SK-N-MC (cell line): Measurements from ENCODE around the gene DROSHA.

Experiments used
- EZH2 ChIP-seq: fragments of 200-600 bp; sonication (generic); IDR thresholded peaks from one replicate; pipeline ENCODE4 v1.6.1; 2017; ENCODE audit warnings: antibody characterized with exemption
- FOXP2 ChIP-seq: optimal IDR thresholded peaks from 2 replicates; pipeline ENCODE3; 2011; ENCODE audit warnings: mild to moderate bottlenecking, moderate library complexity; ENCODE audit not compliant: insufficient read depth; ENCODE audit errors: extremely low read length, control extremely low read depth
- POLR2AphosphoS5 ChIP-seq: IDR thresholded peaks from 2 replicates; pipeline ENCODE4 v1.6.1; 2012; ENCODE audit warnings: mild to moderate bottlenecking, low read depth, low read length, borderline replicate concordance

- no peak for TF ChIP-seq EZH2
- no peak for TF ChIP-seq POLR2AphosphoS5
- no peak for TF ChIP-seq FOXP2
Observed at GRCh38 chr5:31574772-31575171, 42.9 kb upstream of the DROSHA start.
